Kidney (tissue), 14 donors: ENCODE data around the gene LIFR. TPM values are rescaled to one million over a fixed set of nuclear protein-coding genes. Genes with fewer than 3 reads are reported as not detected.

Source experiments
- DNase-seq, 5 donors: peaks; one replicate each; pipeline ENCODE4 v3.0.0-alpha.2; 2013 to 2020
- FAIRE-seq: peaks from 2 replicates; lab custom pipeline; 2012; peaks lifted over from hg19 to GRCh38; lab: Jason Lieb, UNC
- H3K27ac ChIP-seq, 2 donors: one replicate each; pipeline ENCODE4 v1.7.0; 2013; ENCODE audit warnings: low read depth in 2 of 2, low read length in 2 of 2, inconsistent platforms in 1 of 2
- H3K27me3 ChIP-seq: one replicate; pipeline ENCODE4 v1.7.1; 2013; ENCODE audit warnings: low read length, inconsistent platforms; ENCODE audit not compliant: control insufficient read depth, insufficient read depth
- H3K36me3 ChIP-seq, 3 donors: one replicate each; pipeline versions ENCODE4 v1.7.0 to v1.7.1; 2013; ENCODE audit warnings: low read length in 3 of 3, control low read depth in 1 of 3, inconsistent platforms in 1 of 3; ENCODE audit not compliant: insufficient read depth in 3 of 3, control insufficient read depth in 2 of 3
- H3K4me1 ChIP-seq, 3 donors: one replicate each; pipeline versions ENCODE4 v1.7.0 to v1.7.1; 2013; ENCODE audit warnings: low read length in 3 of 3, inconsistent platforms in 1 of 3, low read depth in 1 of 3; ENCODE audit not compliant: control insufficient read depth in 2 of 3, insufficient read depth in 2 of 3
- H3K4me3 ChIP-seq, 3 donors: one replicate each; pipeline versions ENCODE4 v1.7.0 to v1.8.1; 2013; ENCODE audit warnings: low read length in 3 of 3, control low read depth in 1 of 3, inconsistent platforms in 1 of 3
- H3K9ac ChIP-seq, 3 donors: one replicate each; pipeline versions ENCODE4 v1.7.0 to v1.7.1; 2013; ENCODE audit warnings: low read length in 3 of 3, control low read depth in 1 of 3, inconsistent platforms in 1 of 3
- H3K9me3 ChIP-seq, 3 donors: one replicate each; pipeline versions ENCODE4 v1.7.0 to v1.7.1; 2013; ENCODE audit warnings: low read length in 3 of 3, control low read depth in 1 of 3, inconsistent platforms in 1 of 3; ENCODE audit not compliant: control insufficient read depth in 2 of 3, insufficient read depth in 1 of 3
- CTCF ChIP-seq: IDR thresholded peaks from 3 replicates; pipeline ENCODE4 v1.5.1; 2012; ENCODE audit warnings: mild to moderate bottlenecking, moderate library complexity, borderline replicate concordance; ENCODE audit not compliant: insufficient read depth; ENCODE audit errors: extremely low read depth
- intact Hi-C: fragments of 100-400 bp; cut with DNase I; formaldehyde crosslinking; loops from one replicate; pipeline ENCODE4 v1.11.1; 2022
- polyA plus RNA-seq: library from polyadenylated mRNA; stranded (reverse); fragments of 350-450 nt; fragmentation: Illumina TruSeq; extraction: RNeasy Lipid Tissue Mini Kit (QIAGEN cat#74804); gene quantifications from one replicate; pipeline ENCODE4 v1.2.3, GENCODE V29; 2014; ENCODE audit warnings: low read depth, low replicate concordance; ENCODE audit not compliant: insufficient read depth
- total RNA-seq: library from RNA; stranded (reverse); fragmentation: NEBNext Ultra II Directional; extraction: Animal tissue kit (Norgen Biotek cat#: 25700); gene quantifications from one replicate; pipeline ENCODE4 v1.2.1, GENCODE V29; 2021
- donor health status: control.
- donor health status: control.
- donor health status: control.
- donor health status: control.
- donor health status: control.
- donor health status: DM: yes; HTN: yes; CAD: no.
- donor health status: Normal renal cell carcinoma (clear cell type).

The LIFR gene
- total and polyA plus RNA-seq, 2 donors from 2014 or later, result 8.5 to 90.1 TPM

GRCh38 chr5:38590838-38591522 is 34.5 kb upstream of the LIFR start:
- DNase-seq (no peak), FAIRE-seq (no peak)
- H3K4me3 ChIP-seq, result no peak overlapping the region
- H3K9me3 ChIP-seq, result no peaks in the 10 kb centered on the region
- H3K36me3 ChIP-seq, result no peaks in the 10 kb centered on the region
- H3K27me3 ChIP-seq, result no peaks in the 10 kb centered on the region
- peaks cover 0 to 2% (median 0%) of the 10 kb centered on the region in 3 donors for H3K4me1 ChIP-seq
- intact Hi-C loops, result no loop called here
- H3K27ac ChIP-seq, result no peak overlapping the region
- TF ChIP-seq CTCF, result no peak
- no peak overlapping the region for H3K9ac ChIP-seq

- Histone ChIP-seq H3K36me3 (no peaks in the 10 kb centered on the region), H3K4me3 (no peak overlapping the region), H3K9ac (no peak overlapping the region), H3K27ac (no peak overlapping the region), H3K27me3 (no peaks in the 10 kb centered on the region), H3K4me1 (no peaks in the 10 kb centered on the region), H3K9me3 (no peaks in the 10 kb centered on the region)
- no peak for DNase-seq
- no peak for TF ChIP-seq CTCF
- no peak for FAIRE-seq
- intact Hi-C loops, result no loop called here
Observed at GRCh38 chr5:38589629-38590028, 33.2 kb upstream of the LIFR start.

GRCh38 chr5:38585816-38586215 is 29.4 kb upstream of the LIFR start:
- Histone ChIP-seq H3K4me1 (no peaks in the 10 kb centered on the region), H3K9ac (no peak overlapping the region), H3K27me3 (no peaks in the 10 kb centered on the region), H3K4me3 (no peak overlapping the region), H3K36me3 (no peaks in the 10 kb centered on the region), H3K27ac (no peak overlapping the region), H3K9me3 (no peaks in the 10 kb centered on the region)
- no peak for TF ChIP-seq CTCF
- FAIRE-seq (no peak), DNase-seq (no peak)
- intact Hi-C loops, result no loop called here

GRCh38 chr5:38583500-38583899 is 27.1 kb upstream of the LIFR start:
- no peaks in the 10 kb centered on the region for H3K4me1 ChIP-seq
- no peak overlapping the region for H3K27ac ChIP-seq
- H3K36me3 ChIP-seq, result no peaks in the 10 kb centered on the region
- no peak for TF ChIP-seq CTCF
- no peak overlapping the region for H3K9ac ChIP-seq
- no peak for DNase-seq
- no peaks in the 10 kb centered on the region for H3K9me3 ChIP-seq
- no peak overlapping the region for H3K4me3 ChIP-seq
- no peak for FAIRE-seq
- no peaks in the 10 kb centered on the region for H3K27me3 ChIP-seq
- intact Hi-C loops, result no loop called here
